Osteocyte (in vitro differentiated cells): ENCODE results near the gene TMEM107. TPM values are rescaled to one million over a fixed set of nuclear protein-coding genes. Genes with fewer than 3 reads are reported as not detected.

ENCODE experiments used
- DNase-seq: peaks from one replicate; pipeline ENCODE4 v3.0.0; 2021; ENCODE audit warnings: mixed read lengths; ENCODE audit not compliant: unreplicated experiment; ENCODE audit errors: extremely low spot score
- H3K27ac Mint-ChIP-seq: one replicate; pipeline ENCODE4 v1.8.0; 2021; ENCODE audit warnings: mild to moderate bottlenecking, mixed read lengths; ENCODE audit not compliant: unreplicated experiment
- H3K27me3 Mint-ChIP-seq: one replicate; pipeline ENCODE4 v1.8.0; 2021; ENCODE audit warnings: mixed read lengths; ENCODE audit not compliant: unreplicated experiment
- H3K36me3 Mint-ChIP-seq: one replicate; pipeline ENCODE4 v1.8.0; 2021; ENCODE audit warnings: mixed read lengths; ENCODE audit not compliant: unreplicated experiment
- H3K4me1 Mint-ChIP-seq: one replicate; pipeline ENCODE4 v1.8.0; 2021; ENCODE audit warnings: mixed read lengths; ENCODE audit not compliant: unreplicated experiment
- H3K4me3 Mint-ChIP-seq: one replicate; pipeline ENCODE4 v1.8.0; 2021; ENCODE audit warnings: mild to moderate bottlenecking, moderate library complexity, mixed read lengths; ENCODE audit not compliant: unreplicated experiment
- H3K9me3 Mint-ChIP-seq: one replicate; pipeline ENCODE4 v1.8.0; 2021; ENCODE audit warnings: mixed read lengths; ENCODE audit not compliant: unreplicated experiment
- total RNA-seq: library from RNA; stranded (reverse); gene quantifications from 2 replicates; pipeline ENCODE4 v1.2.1, GENCODE V29; 2021
- TF ChIP-seq, protein P1 (sequence below): fragments of 200-600 bp; sonication (generic); IDR thresholded peaks from 2 replicates; pipeline ENCODE4 v1.5.0; 2021; ENCODE audit warnings: antibody characterized with exemption, mild to moderate bottlenecking, moderate library complexity

Gene TMEM107
- total RNA-seq, 1 donor from 2014 or later = 8.4 TPM

GRCh38 chr17:8163978-8164814 is 12.0 kb downstream of the TMEM107 start:
- no peaks in the 10 kb centered on the region for H3K9me3 Mint-ChIP-seq
- H3K36me3 Mint-ChIP-seq = peaks cover 8% of the 10 kb centered on the region
- H3K27me3 Mint-ChIP-seq = no peaks in the 10 kb centered on the region
- TF ChIP-seq, protein P1, sequence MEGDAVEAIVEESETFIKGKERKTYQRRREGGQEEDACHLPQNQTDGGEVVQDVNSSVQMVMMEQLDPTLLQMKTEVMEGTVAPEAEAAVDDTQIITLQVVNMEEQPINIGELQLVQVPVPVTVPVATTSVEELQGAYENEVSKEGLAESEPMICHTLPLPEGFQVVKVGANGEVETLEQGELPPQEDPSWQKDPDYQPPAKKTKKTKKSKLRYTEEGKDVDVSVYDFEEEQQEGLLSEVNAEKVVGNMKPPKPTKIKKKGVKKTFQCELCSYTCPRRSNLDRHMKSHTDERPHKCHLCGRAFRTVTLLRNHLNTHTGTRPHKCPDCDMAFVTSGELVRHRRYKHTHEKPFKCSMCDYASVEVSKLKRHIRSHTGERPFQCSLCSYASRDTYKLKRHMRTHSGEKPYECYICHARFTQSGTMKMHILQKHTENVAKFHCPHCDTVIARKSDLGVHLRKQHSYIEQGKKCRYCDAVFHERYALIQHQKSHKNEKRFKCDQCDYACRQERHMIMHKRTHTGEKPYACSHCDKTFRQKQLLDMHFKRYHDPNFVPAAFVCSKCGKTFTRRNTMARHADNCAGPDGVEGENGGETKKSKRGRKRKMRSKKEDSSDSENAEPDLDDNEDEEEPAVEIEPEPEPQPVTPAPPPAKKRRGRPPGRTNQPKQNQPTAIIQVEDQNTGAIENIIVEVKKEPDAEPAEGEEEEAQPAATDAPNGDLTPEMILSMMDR = no peak
- H3K4me3 Mint-ChIP-seq = peak overlapping the region; percentile 87
- peaks cover 33% of the 10 kb centered on the region for H3K4me1 Mint-ChIP-seq
- H3K27ac Mint-ChIP-seq = peak overlapping the region; percentile 98
- no peak for DNase-seq

DNA sequence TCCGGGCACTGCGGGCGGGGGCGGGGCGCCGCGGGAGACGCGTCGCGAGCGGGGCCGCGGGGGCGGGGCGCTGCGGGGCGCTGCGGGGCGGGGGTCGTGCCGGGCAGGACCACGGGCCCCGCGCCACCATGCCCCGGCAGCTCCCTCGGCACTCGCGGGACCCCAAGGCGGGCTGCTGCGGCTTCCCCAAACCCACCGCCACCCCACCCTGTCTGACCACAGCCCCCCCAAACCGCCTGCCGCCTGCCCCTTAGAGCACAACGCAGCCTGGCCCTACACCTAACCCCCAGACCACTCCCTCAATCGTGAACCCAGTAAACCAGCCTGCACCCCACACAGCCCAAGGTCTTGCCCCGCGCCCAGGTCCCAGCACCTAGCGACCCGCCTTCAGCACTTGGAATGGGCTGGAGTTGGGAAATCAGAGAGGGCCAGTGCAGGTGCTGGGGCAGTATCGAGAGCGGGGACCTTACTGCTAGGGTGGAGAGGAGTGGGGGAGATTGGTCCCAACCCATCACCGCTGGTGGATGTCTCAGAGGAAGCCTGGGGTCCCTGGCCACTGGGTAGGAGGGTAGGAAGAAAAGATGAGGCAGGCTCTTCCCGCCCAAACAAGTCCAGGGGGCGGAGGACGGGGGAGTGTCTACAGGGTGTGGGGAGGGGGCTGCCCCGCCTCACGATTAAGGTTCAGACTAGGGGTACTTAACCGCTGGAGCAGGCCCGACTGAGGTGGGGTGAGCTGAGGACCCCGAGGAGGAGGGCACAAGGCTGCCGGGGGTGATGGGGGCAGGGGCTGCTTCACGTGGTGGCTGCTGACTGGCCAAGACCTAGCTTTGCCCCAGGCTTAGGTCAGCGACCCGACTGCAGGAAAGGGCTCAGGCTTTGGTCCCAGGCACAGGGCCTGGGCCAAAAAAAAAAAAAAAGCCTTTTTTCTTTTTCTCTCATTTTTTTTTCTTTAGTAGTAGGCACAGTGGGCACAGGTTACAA is 12.9 kb downstream of the TMEM107 start:
- TF ChIP-seq, protein P1 = no peak
- H3K27ac Mint-ChIP-seq = peak overlapping the region; percentile 98
- no peaks in the 10 kb centered on the region for H3K27me3 Mint-ChIP-seq
- no peak for DNase-seq
- H3K36me3 Mint-ChIP-seq = peaks cover 11% of the 10 kb centered on the region
- no peaks in the 10 kb centered on the region for H3K9me3 Mint-ChIP-seq
- peak overlapping the region; percentile 87 for H3K4me3 Mint-ChIP-seq
- H3K4me1 Mint-ChIP-seq = peaks cover 38% of the 10 kb centered on the region

GRCh38 chr17:8162233-8162996 is 13.8 kb downstream of the TMEM107 start, which contains the start of gene VAMP2:
VAMP2 (minus strand) TSS chr17:8162948; CDS start chr17:8162879, 69 bp downstream.
- peaks cover 11% of the 10 kb centered on the region for H3K36me3 Mint-ChIP-seq
- DNase-seq = peak; percentile 95
- peaks cover 38% of the 10 kb centered on the region for H3K4me1 Mint-ChIP-seq
- TF ChIP-seq, protein P1 = no peak
- no peaks in the 10 kb centered on the region for H3K27me3 Mint-ChIP-seq
- no peaks in the 10 kb centered on the region for H3K9me3 Mint-ChIP-seq
- peak within 1 kb of the TSS; percentile 98 for H3K27ac Mint-ChIP-seq
- peak within 1 kb of the TSS; percentile 87 for H3K4me3 Mint-ChIP-seq

DNA sequence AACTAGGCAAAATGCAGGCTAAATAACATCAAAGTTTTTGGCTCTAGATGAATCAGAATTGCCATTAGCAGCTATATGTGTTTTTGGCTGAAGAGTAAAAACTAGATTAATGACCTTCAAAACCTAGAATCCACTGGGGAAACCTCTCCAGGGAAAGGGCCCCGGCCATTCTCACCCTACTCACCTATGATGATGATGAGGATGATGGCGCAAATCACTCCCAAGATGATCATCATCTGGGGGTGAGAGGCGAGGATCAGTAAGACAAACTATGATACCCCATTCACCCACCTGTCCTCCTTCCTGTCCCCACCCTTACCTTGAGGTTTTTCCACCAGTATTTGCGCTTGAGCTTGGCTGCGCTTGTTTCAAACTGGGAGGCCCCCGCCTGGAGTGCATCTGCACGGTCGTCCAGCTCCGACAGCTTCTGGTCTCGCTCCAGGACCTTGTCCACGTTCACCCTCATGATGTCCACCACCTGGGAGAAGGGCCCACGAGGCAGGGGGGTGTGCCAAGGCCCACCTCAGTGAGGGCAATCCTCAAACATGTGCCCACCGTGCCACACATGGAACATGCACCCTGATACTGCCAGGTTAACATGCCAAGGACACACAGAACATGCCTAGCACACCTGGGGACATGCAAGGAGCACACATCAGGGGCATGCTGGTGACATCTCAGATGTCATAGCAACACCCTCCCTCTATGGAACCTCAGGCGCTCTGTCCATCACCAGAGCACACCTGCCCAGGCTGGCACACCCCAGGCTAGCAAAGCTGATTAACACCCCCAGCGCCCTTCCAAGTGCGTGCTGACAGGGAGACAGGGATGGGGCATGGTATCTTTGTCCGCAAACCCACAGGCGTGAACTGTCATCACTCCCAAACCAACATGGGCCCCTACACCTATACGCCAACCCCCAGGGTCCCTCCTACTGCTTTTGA is 14.6 kb downstream of the TMEM107 start:
- peaks cover 11% of the 10 kb centered on the region for H3K36me3 Mint-ChIP-seq
- H3K27ac Mint-ChIP-seq = peak overlapping the region; percentile 86
- peak overlapping the region; percentile 74 for H3K4me3 Mint-ChIP-seq
- TF ChIP-seq, protein P1 = no peak
- DNase-seq = no peak
- H3K4me1 Mint-ChIP-seq = peaks cover 38% of the 10 kb centered on the region
- no peaks in the 10 kb centered on the region for H3K9me3 Mint-ChIP-seq
- no peaks in the 10 kb centered on the region for H3K27me3 Mint-ChIP-seq
